Mammary epithelial cell (primary cell): ENCODE results near the gene DEPDC1.

ENCODE experiments used
- CTCF ChIP-seq, 2 donors: IDR thresholded peaks in 1 of 2; conservative IDR thresholded peaks in 1 of 2; 2 replicates each; pipeline ENCODE4 v1.5.1; 2011 to 2012; ENCODE audit warnings: inconsistent platforms in 2 of 2, low read length in 2 of 2, mild to moderate bottlenecking in 2 of 2, control low read depth in 1 of 2, low read depth in 1 of 2; ENCODE audit not compliant: insufficient read depth in 1 of 2; ENCODE audit errors: extremely low read depth in 1 of 2
- EZH2 ChIP-seq: IDR thresholded peaks from 2 replicates; pipeline ENCODE4 v1.6.1; 2012; ENCODE audit warnings: low read length, inconsistent platforms, borderline replicate concordance

GRCh38 chr1:68484618-68485017 lies 12.3 kb downstream of the DEPDC1 start:
- TF ChIP-seq CTCF (conservative IDR thresholded peaks at IDR 0.05 in 1 of 2, IDR thresholded peaks at IDR 0.05 in 1 of 2; ENCODE audit: extremely low read depth in 1 of 2, insufficient read depth in 1 of 2, low read depth in 1 of 2, low read length in 2 of 2) (no peak), EZH2 (no peak)
